ENCODE results near the gene GATA6. TPM values are rescaled to one million over a fixed set of nuclear protein-coding genes. Genes with fewer than 3 reads are reported as not detected.

The GATA6 gene
- total and polyA plus RNA-seq, 7 donors: 2.5 to 16.2 (median 13.6) TPM

DNA sequence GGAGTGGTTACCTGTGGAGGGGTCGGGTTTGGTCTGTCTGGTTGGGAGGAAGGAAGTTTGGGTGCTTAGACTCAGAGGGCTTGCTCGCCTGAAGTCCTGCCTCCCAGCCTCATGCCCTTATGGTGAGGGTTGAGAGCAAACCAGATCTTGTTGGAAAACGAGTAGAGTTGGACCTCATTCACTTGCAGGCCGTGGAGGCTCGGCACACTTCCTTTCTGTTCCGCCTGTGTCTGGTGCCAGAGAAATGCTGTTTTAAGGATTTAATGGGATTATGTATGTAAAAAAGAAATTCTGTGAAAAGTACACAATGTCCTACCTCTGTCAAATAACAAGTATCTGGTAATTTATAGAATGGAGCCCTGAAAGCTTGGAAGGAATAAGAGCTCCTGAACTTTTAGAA is 29.6 kb downstream of the GATA6 start:
- no peak overlapping the region for H3K4me3 ChIP-seq
- H3K36me3 ChIP-seq: no peaks in the 10 kb centered on the region
- peaks cover 0 to 17% (median 9%) of the 10 kb centered on the region in 4 donors for H3K4me1 ChIP-seq
- no peaks in the 10 kb centered on the region for H3K9me3 ChIP-seq
- TF ChIP-seq, protein P1, sequence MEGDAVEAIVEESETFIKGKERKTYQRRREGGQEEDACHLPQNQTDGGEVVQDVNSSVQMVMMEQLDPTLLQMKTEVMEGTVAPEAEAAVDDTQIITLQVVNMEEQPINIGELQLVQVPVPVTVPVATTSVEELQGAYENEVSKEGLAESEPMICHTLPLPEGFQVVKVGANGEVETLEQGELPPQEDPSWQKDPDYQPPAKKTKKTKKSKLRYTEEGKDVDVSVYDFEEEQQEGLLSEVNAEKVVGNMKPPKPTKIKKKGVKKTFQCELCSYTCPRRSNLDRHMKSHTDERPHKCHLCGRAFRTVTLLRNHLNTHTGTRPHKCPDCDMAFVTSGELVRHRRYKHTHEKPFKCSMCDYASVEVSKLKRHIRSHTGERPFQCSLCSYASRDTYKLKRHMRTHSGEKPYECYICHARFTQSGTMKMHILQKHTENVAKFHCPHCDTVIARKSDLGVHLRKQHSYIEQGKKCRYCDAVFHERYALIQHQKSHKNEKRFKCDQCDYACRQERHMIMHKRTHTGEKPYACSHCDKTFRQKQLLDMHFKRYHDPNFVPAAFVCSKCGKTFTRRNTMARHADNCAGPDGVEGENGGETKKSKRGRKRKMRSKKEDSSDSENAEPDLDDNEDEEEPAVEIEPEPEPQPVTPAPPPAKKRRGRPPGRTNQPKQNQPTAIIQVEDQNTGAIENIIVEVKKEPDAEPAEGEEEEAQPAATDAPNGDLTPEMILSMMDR (IDR thresholded peaks at IDR 0.05): no peak
- TF ChIP-seq POLR2AphosphoS5 (IDR thresholded peaks at IDR 0.05): no peak
- no peak for TF ChIP-seq POLR2A (IDR thresholded peaks at IDR 0.05)
- no peak for TF ChIP-seq EP300 (IDR thresholded peaks at IDR 0.05)
- H3K27ac ChIP-seq: no peak overlapping the region
- H3K27me3 ChIP-seq: no peaks in the 10 kb centered on the region
- DNase-seq: no peak
- intact Hi-C loops (cut with DNase I): loop anchor here (10.0 kb wide), 1 partner anchor 146 kb away; no protein-coding TSS in a partner anchor
- 42 to 50% methylated on average over 6 of the region's 6 CpGs for WGBS, 2 donors

DNA sequence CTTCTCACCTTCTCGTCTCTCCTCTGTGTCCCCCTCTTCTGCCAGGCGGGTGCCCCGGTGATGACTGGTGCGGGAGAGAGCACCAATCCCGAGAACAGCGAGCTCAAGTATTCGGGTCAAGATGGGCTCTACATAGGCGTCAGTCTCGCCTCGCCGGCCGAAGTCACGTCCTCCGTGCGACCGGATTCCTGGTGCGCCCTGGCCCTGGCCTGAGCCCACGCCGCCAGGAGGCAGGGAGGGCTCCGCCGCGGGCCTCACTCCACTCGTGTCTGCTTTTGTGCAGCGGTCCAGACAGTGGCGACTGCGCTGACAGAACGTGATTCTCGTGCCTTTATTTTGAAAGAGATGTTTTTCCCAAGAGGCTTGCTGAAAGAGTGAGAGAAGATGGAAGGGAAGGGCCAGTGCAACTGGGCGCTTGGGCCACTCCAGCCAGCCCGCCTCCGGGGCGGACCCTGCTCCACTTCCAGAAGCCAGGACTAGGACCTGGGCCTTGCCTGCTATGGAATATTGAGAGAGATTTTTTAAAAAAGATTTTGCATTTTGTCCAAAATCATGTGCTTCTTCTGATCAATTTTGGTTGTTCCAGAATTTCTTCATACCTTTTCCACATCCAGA is 31.3 kb downstream of the GATA6 start:
- peaks cover 0 to 8% (median 0%) of the 10 kb centered on the region in 4 donors for H3K4me1 ChIP-seq

DNA sequence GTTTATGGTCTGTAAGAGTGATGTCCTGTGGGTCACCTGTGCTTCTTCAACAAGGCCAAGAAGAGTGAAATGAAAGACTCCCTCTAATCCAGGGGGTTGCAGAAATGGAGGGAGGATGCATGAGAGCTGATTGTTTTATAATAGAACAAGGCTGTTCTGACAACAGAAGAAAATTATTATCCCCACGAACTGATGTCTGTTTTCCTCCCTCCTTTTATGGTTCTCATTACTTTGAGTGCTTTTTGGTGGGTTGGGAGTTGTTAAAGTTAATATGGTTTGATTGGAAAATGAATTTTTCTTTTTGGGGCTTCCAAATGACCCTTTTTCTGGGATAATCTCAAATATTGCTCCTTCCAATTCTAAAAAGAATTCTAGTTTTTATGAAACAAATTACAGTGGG is 33.6 kb downstream of the GATA6 start:
- Histone ChIP-seq H3K36me3 (no peaks in the 10 kb centered on the region), H3K27me3 (no peaks in the 10 kb centered on the region), H3K9me3 (no peaks in the 10 kb centered on the region), H3K4me3 (no peak overlapping the region), H3K27ac (no peak overlapping the region), H3K4me1 (peaks cover 0 to 3% (median 0%) of the 10 kb centered on the region in 4 donors)
- DNase-seq: no peak
- intact Hi-C loops (cut with DNase I): no loop called here
- no peak for TF ChIP-seq EP300 (IDR thresholded peaks at IDR 0.05)
- TF ChIP-seq POLR2AphosphoS5 (IDR thresholded peaks at IDR 0.05): no peak
- TF ChIP-seq POLR2A (IDR thresholded peaks at IDR 0.05): no peak
- TF ChIP-seq, protein P1 (IDR thresholded peaks at IDR 0.05): no peak
- 13 to 60% methylated on average over 1 of the region's 1 CpG for WGBS, 2 donors

More for the DNA sequence above, 31.3 kb downstream of the GATA6 start:
- Histone ChIP-seq H3K36me3 (no peaks in the 10 kb centered on the region), H3K27ac (no peak overlapping the region), H3K9me3 (no peaks in the 10 kb centered on the region), H3K27me3 (no peaks in the 10 kb centered on the region), H3K4me3 (no peak overlapping the region)
- no peak for DNase-seq
- intact Hi-C loops (cut with DNase I): no loop called here
- no peak for TF ChIP-seq EP300 (IDR thresholded peaks at IDR 0.05)
- TF ChIP-seq, protein P1 (IDR thresholded peaks at IDR 0.05): no peak
- no peak for TF ChIP-seq POLR2A (IDR thresholded peaks at IDR 0.05)
- no peak for TF ChIP-seq POLR2AphosphoS5 (IDR thresholded peaks at IDR 0.05)
- 89 to 91% methylated on average over 32 of the region's 32 CpGs for WGBS, 2 donors

DNA sequence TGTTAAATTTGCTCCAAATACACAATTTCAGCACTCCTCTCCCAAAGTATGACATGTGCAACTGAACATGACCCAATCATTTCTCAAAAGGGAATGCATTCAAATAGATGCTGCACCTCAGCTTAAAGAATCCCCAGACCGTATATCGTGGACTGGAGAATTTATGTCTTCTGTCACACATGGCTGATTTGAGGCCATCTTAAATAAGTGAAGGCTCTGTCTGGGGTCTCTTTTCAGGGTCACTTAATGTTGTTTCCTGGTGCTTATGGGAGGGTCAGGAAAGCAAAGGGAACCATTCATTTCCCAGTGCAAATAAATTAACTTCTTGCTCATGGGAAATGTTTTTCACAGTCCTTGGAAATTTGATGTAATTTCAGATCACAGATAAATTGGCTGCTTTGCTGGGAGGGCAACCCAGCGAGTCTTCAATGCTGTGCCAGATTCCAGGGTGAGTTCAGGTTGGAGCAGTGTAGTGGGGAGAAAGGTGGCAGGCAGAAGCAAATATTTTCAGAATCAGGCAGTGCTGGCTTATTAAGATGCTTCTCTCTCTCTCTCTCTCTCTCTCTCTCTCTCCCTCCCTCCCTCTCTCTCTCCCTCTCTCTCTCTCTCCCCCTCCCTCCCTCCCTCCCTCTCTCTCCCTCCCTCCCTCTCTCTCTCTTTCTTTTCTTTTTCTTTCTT is 34.3 kb downstream of the GATA6 start:
- H3K27me3 ChIP-seq: no peaks in the 10 kb centered on the region
- TF ChIP-seq POLR2A (IDR thresholded peaks at IDR 0.05): no peak
- no peak for TF ChIP-seq EP300 (IDR thresholded peaks at IDR 0.05)
- TF ChIP-seq POLR2AphosphoS5 (IDR thresholded peaks at IDR 0.05): no peak
- TF ChIP-seq, protein P1 (IDR thresholded peaks at IDR 0.05): no peak
- intact Hi-C loops (cut with DNase I): no loop called here
- no peaks in the 10 kb centered on the region for H3K36me3 ChIP-seq
- DNase-seq: no peak
- H3K4me1 ChIP-seq: peaks cover 0 to 2% (median 0%) of the 10 kb centered on the region in 4 donors
- H3K4me3 ChIP-seq: no peak overlapping the region
- no peaks in the 10 kb centered on the region for H3K9me3 ChIP-seq
- H3K27ac ChIP-seq: no peak overlapping the region
- WGBS, 2 donors: 77 to 83% methylated on average over 3 of the region's 3 CpGs
